OCI-LY1 (cell line): ENCODE data around the gene RBP5.

ENCODE experiments used
- H2AFZ ChIP-seq: fragments of 200-600 bp; sonication (generic), shearing (Covaris generic); 2 replicates; pipeline ENCODE4 v1.6.0; 2014; ENCODE audit warnings: antibody characterized with exemption, mild to moderate bottlenecking, low read length
- H3F3A ChIP-seq: fragments of 200-600 bp; sonication (generic), shearing (Covaris generic); 2 replicates; pipeline ENCODE4 v1.6.0; 2014; ENCODE audit warnings: mild to moderate bottlenecking, antibody characterized with exemption, low read length, moderate library complexity; ENCODE audit not compliant: insufficient read depth
- H3K27ac ChIP-seq: fragments of 200-600 bp; sonication (generic); 2 replicates; pipeline ENCODE4 v1.5.1; 2014; ENCODE audit warnings: low read length, mixed run types, mild to moderate bottlenecking, low read depth; ENCODE audit not compliant: poor library complexity, severe bottlenecking
- H3K27me3 ChIP-seq: fragments of 200-600 bp; sonication (generic); 2 replicates; pipeline ENCODE4 v1.6.0; 2014; ENCODE audit warnings: antibody characterized with exemption, mild to moderate bottlenecking, low read length, moderate library complexity; ENCODE audit not compliant: insufficient read depth
- H3K36me3 ChIP-seq: fragments of 200-600 bp; sonication (generic); 2 replicates; pipeline ENCODE4 v1.6.1; 2014; ENCODE audit warnings: mild to moderate bottlenecking, antibody characterized with exemption, low read length, moderate library complexity, mixed read lengths; ENCODE audit not compliant: insufficient read depth
- H3K4me1 ChIP-seq: fragments of 200-600 bp; sonication (generic); 2 replicates; pipeline ENCODE4 v1.5.1; 2014; ENCODE audit warnings: mild to moderate bottlenecking, low read length, moderate library complexity; ENCODE audit not compliant: insufficient read depth, severe bottlenecking
- H3K4me2 ChIP-seq: fragments of 200-600 bp; sonication (generic), shearing (Covaris generic); 2 replicates; pipeline ENCODE4 v1.6.1; 2014; ENCODE audit warnings: low read length
- H3K4me3 ChIP-seq: fragments of 200-600 bp; sonication (generic); 2 replicates; pipeline ENCODE4 v1.5.1; 2014; ENCODE audit warnings: low read length, low read depth, mild to moderate bottlenecking, mixed read lengths; ENCODE audit not compliant: poor library complexity, severe bottlenecking
- H3K79me2 ChIP-seq: fragments of 200-600 bp; shearing (Covaris generic); 2 replicates; pipeline ENCODE4 v1.6.1; 2016; ENCODE audit warnings: mixed run types, low read length, mixed read lengths; ENCODE audit not compliant: insufficient read depth
- H3K9ac ChIP-seq: fragments of 200-600 bp; sonication (generic), shearing (Covaris generic); 2 replicates; pipeline ENCODE4 v1.6.1; 2014; ENCODE audit warnings: mild to moderate bottlenecking, low read length, mixed read lengths
- H3K9me2 ChIP-seq: fragments of 200-600 bp; sonication (generic), shearing (Covaris generic); 2 replicates; pipeline ENCODE4 v1.6.1; 2014; ENCODE audit warnings: low read depth, mild to moderate bottlenecking, low read length, mixed read lengths
- H3K9me3 ChIP-seq: fragments of 200-600 bp; shearing (Covaris generic); 2 replicates; pipeline ENCODE4 v1.6.1; 2014; ENCODE audit warnings: low read length, mixed read lengths
- H4K20me1 ChIP-seq: fragments of 200-600 bp; sonication (generic), shearing (Covaris generic); 2 replicates; pipeline ENCODE4 v1.6.0; 2016; ENCODE audit warnings: mild to moderate bottlenecking, low read length; ENCODE audit not compliant: insufficient read depth
- CTCF ChIP-seq: fragments of 200-600 bp; sonication (generic), shearing (Covaris generic); IDR thresholded peaks from 2 replicates; pipeline ENCODE4 v1.5.1; 2017; ENCODE audit warnings: mild to moderate bottlenecking, antibody characterized with exemption, low read length, moderate library complexity, mixed read lengths
- EZH2 ChIP-seq: fragments of 200-600 bp; sonication (generic), shearing (Covaris generic); IDR thresholded peaks from 2 replicates; pipeline ENCODE4 v1.8.0; 2017; ENCODE audit warnings: borderline replicate concordance, mixed run types, mild to moderate bottlenecking, antibody characterized with exemption, low read length, moderate library complexity, mixed read lengths

RBP5 gene

GRCh38 chr12:7141351-7142005 is 12.8 kb upstream of the RBP5 start:
- Histone ChIP-seq H3K9ac (no peak overlapping the region), H3F3A (no peaks in the 10 kb centered on the region), H3K36me3 (no peaks in the 10 kb centered on the region), H2AFZ (no peak overlapping the region), H3K4me1 (no peaks in the 10 kb centered on the region), H3K9me3 (no peaks in the 10 kb centered on the region), H3K79me2 (no peaks in the 10 kb centered on the region), H3K4me2 (no peak overlapping the region), H3K4me3 (no peak overlapping the region), H3K9me2 (no peaks in the 10 kb centered on the region), H3K27ac (no peak overlapping the region), H4K20me1 (no peaks in the 10 kb centered on the region), H3K27me3 (no peaks in the 10 kb centered on the region)
- TF ChIP-seq EZH2 (no peak), CTCF (no peak)

DNA sequence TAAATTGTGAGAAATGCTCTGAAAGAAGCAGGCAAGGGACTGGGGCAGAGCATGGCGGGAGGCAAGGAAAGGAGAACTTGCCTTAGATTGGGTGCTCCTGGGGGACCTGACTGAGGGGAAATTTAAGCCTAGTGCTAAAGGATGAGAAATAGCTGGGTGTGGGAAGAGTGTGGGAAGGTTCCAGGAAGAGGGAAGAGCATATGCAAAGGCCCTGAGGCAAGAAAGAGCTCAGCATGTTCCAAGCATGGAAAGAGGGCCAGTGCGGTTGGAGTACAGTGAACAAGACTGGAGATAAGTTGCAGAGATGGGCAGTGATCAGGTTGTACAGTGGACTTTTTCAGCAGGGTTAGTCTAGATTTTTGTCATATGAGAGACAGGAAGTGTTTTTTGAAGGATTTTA is 10.5 kb upstream of the RBP5 start:
- no peaks in the 10 kb centered on the region for H3K4me1 ChIP-seq
- H3K4me2 ChIP-seq = no peak overlapping the region
- no peaks in the 10 kb centered on the region for H3K27me3 ChIP-seq
- no peak overlapping the region for H3K27ac ChIP-seq
- no peak overlapping the region for H3K4me3 ChIP-seq
- TF ChIP-seq CTCF (no peak), EZH2 (no peak)
- H3K79me2 ChIP-seq = no peaks in the 10 kb centered on the region
- H3K9me3 ChIP-seq = no peaks in the 10 kb centered on the region
- no peak overlapping the region for H2AFZ ChIP-seq
- no peaks in the 10 kb centered on the region for H3K9me2 ChIP-seq
- no peaks in the 10 kb centered on the region for H4K20me1 ChIP-seq
- no peaks in the 10 kb centered on the region for H3F3A ChIP-seq
- no peaks in the 10 kb centered on the region for H3K36me3 ChIP-seq
- no peak overlapping the region for H3K9ac ChIP-seq

DNA sequence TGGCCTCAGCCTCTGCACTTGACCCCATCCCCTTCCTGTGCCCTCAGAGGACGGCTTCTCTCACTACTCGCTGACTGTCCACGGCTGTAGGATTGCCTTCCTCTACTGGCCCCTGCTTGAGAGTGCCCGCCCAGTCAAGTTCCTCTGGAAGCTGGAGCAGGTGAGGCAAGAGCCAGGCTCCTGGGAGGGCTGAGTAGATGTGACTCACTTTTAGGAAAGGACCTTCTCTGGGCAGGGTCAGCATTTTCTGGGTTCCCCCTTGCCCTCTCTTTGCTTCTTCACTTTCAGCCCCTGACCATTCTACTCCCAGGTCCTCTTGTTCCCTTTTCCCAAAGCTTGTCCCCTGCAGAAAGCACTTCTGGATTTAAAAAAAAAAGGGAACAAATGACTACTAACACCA is 9.2 kb upstream of the RBP5 start:
- no peaks in the 10 kb centered on the region for H3K4me1 ChIP-seq
- H3K36me3 ChIP-seq = no peaks in the 10 kb centered on the region
- H3K9ac ChIP-seq = no peak overlapping the region
- no peaks in the 10 kb centered on the region for H3K9me2 ChIP-seq
- no peak for TF ChIP-seq CTCF
- no peak overlapping the region for H3K4me2 ChIP-seq
- no peaks in the 10 kb centered on the region for H3F3A ChIP-seq
- no peak overlapping the region for H3K4me3 ChIP-seq
- H4K20me1 ChIP-seq = no peaks in the 10 kb centered on the region
- no peaks in the 10 kb centered on the region for H3K27me3 ChIP-seq
- H3K79me2 ChIP-seq = no peaks in the 10 kb centered on the region
- no peak overlapping the region for H3K27ac ChIP-seq
- H2AFZ ChIP-seq = no peak overlapping the region
- no peaks in the 10 kb centered on the region for H3K9me3 ChIP-seq
